RWPE1 (cell line): ENCODE measurements around the gene TOX2.

Experiments
- CTCF ChIA-PET: fragments of 350-600 bp; sonication (Branson Sonifier 250); formaldehyde crosslinking; extraction: SDS; loops from one replicate; lab custom pipeline; 2021; lab: Yijun Ruan, JAX
- POLR2A ChIA-PET: fragments of 400-600 bp; formaldehyde crosslinking; extraction: SDS; loops from one replicate; lab custom pipeline; 2020; ENCODE audit warnings: antibody characterized with exemption; ENCODE audit not compliant: low non-redundant PET; lab: Yijun Ruan, JAX
- DNase-seq: peaks from one replicate; pipeline ENCODE4 v3.0.0; 2012; ENCODE audit warnings: low spot score
- H3K27ac ChIP-seq: fragments of 450-650 bp; 2 replicates; pipeline ENCODE4 v1.5.1; 2017
- TF ChIP-seq, protein P1 (sequence below): fragments of 450-650 bp; conservative IDR thresholded peaks from 2 replicates; pipeline ENCODE4 v1.5.1; 2017; ENCODE audit warnings: low read depth, mild to moderate bottlenecking

Gene TOX2

DNA sequence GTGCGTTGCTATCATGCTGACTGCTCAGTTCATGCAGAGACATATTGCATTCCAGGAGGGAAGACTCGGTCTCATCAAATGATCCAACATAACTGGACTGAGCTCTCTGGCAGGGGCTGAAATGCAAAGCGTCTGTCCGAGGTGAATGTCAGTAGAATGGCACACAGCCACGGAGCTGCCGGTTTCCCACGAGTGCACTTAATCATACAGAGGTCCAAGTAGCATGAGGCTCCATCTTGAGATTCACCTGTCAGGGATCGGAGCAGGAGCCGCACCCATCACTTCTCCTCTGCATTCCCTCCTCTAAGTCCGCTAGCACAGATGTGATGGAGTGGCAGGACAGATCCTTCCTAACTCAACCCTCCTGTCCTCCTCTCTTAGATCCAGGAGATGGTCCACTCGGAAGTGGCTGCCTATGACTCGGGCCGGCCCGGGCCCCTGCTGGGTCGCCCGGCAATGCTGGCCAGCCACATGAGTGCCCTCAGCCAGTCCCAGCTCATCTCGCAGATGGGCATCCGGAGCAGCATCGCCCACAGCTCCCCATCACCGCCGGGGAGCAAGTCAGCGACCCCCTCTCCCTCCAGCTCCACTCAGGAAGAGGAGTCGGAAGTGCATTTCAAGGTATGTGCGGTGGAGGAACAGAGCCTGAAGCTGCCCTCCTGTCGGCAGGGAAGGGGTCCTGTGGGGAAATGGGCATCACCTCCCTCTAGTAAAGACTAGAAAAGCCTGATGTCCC lies 136.4 kb downstream of the TOX2 start:
- ChIA-PET CTCF (interaction anchor here (0.6 kb wide), 1 partner anchor 184 kb away, joined by 4 read pairs; no protein-coding TSS in a partner anchor), POLR2A (no interaction called here)
- H3K27ac ChIP-seq = no peak overlapping the region
- TF ChIP-seq, protein P1, sequence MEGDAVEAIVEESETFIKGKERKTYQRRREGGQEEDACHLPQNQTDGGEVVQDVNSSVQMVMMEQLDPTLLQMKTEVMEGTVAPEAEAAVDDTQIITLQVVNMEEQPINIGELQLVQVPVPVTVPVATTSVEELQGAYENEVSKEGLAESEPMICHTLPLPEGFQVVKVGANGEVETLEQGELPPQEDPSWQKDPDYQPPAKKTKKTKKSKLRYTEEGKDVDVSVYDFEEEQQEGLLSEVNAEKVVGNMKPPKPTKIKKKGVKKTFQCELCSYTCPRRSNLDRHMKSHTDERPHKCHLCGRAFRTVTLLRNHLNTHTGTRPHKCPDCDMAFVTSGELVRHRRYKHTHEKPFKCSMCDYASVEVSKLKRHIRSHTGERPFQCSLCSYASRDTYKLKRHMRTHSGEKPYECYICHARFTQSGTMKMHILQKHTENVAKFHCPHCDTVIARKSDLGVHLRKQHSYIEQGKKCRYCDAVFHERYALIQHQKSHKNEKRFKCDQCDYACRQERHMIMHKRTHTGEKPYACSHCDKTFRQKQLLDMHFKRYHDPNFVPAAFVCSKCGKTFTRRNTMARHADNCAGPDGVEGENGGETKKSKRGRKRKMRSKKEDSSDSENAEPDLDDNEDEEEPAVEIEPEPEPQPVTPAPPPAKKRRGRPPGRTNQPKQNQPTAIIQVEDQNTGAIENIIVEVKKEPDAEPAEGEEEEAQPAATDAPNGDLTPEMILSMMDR = no peak
- no peak for DNase-seq

DNA sequence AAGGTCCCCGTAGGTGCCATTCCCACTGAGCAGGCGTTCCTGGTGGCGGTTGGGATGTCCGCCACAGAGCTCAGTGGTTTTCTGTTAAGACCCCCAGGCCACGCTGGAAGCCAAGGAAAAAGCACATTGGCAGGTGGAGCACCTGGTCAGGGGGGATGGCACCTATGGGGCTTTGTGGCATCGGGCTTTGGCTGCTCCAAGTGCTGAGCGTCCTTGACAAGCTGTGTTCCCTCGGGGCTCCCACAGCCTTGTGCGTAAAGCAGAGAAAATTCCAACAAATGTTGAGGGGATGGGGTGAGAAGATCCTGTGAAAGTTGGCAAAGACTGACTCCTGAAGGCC lies 137.0 kb downstream of the TOX2 start:
- no peak for DNase-seq
- CTCF ChIA-PET = interaction anchor here (0.6 to 0.8 kb wide), 2 partner anchors 58 to 184 kb away, joined by 3 to 4 read pairs; no protein-coding TSS in a partner anchor
- H3K27ac ChIP-seq = no peak overlapping the region
- POLR2A ChIA-PET = no interaction called here
- TF ChIP-seq, protein P1 = no peak

DNA sequence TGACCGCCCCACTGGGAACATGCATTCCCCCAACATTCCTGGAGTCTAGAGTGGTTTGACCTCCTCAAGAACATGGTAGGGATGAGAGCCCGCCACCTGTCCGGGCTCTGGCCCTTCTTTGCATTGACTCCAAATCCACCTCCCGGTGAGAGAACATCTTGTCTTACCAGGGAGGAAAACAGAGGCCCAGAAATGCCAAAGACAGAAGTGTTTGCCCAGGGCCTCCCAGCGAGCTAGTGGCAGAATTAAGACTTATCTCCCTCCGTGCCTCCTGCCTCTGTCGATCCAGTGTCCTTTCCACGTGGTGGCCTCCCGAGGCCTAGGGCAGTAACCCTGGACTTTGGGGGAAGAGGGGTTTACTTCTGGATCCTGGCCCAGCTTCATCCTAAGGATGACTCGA lies 137.5 kb downstream of the TOX2 start:
- TF ChIP-seq, protein P1 = no peak
- ChIA-PET POLR2A (no interaction called here), CTCF (interaction anchor here (0.6 to 0.8 kb wide), 2 partner anchors 59 to 383 kb away, joined by 3 read pairs; no protein-coding TSS in a partner anchor)
- no peak for DNase-seq
- no peak overlapping the region for H3K27ac ChIP-seq

DNA sequence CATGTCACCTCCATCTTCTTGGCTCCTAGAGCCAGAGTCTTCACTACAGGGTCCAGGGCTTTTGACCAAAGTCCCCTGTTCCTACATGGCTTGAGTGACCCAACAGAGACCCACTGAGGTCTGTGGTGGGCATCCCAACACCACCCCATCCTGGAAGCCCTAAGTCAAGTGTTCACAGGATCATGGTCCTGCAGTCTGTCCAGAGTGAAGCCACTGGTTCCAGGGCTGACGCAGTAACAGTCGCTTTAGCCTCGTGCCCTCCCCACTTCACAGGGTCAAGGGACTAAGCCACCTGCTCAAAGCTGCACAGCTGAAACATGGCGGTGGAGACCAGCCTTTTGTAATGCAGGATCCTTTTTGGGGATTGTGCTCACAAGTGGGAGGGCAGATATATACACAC lies 138.4 kb downstream of the TOX2 start:
- DNase-seq = no peak
- no peak overlapping the region for H3K27ac ChIP-seq
- ChIA-PET POLR2A (no interaction called here), CTCF (no interaction called here)
- TF ChIP-seq, protein P1 = no peak

DNA sequence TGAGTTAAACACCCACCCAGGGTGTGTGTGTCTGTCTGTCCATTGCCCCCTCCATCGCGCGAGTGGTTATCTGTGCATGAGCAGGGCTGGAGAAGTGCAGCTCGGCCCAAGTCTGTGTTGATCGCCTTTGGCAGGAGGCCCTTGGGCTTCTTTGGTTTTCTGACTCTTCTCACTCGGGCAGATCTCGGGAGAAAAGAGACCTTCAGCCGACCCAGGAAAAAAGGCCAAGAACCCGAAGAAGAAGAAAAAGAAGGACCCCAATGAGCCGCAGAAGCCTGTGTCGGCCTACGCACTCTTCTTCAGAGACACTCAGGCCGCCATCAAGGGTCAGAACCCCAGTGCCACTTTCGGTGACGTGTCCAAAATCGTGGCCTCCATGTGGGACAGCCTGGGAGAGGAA lies 139.5 kb downstream of the TOX2 start:
- no peak for DNase-seq
- CTCF ChIA-PET = no interaction called here
- no peak overlapping the region for H3K27ac ChIP-seq
- TF ChIP-seq, protein P1 = no peak
- POLR2A ChIA-PET = no interaction called here

DNA sequence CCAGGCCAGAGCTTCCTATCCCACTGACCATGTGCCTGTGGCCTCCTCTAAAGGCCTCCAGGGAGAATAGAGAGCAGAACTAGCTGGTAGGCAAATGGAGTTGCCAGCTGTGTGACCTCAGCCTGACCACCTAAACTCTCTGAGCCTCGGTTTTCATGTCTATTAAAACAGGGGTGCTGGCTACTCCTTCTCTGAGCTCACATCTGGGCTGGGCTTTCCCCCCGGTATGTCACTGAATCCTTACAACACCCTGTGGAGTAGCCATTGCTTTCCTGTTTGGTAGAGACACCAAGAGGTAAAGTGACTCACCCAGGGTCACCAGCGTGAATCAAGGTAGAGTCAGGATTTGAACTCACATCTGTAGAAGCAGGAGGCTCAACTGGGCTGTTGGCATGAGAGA lies 140.2 kb downstream of the TOX2 start:
- ChIA-PET CTCF (interaction anchor here (0.6 to 0.8 kb wide), 2 partner anchors 306 to 1200 kb away, joined by 3 read pairs; no protein-coding TSS in a partner anchor), POLR2A (no interaction called here)
- no peak overlapping the region for H3K27ac ChIP-seq
- TF ChIP-seq, protein P1 = no peak
- no peak for DNase-seq
